ENCODE measurements around the gene LCNL1. TPM values are rescaled to one million over a fixed set of nuclear protein-coding genes. Genes with fewer than 3 reads are reported as not detected.
A peak's percentile ranks its signal among the peaks of the same experiment; 100 is the strongest.

Gene LCNL1
- total and polyA plus RNA-seq, 2 experiments from 2014 or later = 0.36 TPM; not detected in 1

GRCh38 chr9:136996361-136997292, 13.8 kb downstream of the LCNL1 start, which contains the start of gene CLIC3:
Gene CLIC3 (minus strand): TSS chr9:136996568. CDS start chr9:136996543, 25 bp downstream.
- DNase-seq (ENCODE audit: low read depth in 1 of 2, low spot score in 1 of 2) = no peak
- Histone ChIP-seq H3K4me1 (ENCODE audit: low read depth) (peaks cover 5% of the 10 kb centered on the region), H3K27me3 (peaks cover 41% of the 10 kb centered on the region), H3K4me3 (no peak within 1 kb of the TSS), H3K9me3 (ENCODE audit: low read depth) (no peaks in the 10 kb centered on the region), H3K36me3 (no peaks in the 10 kb centered on the region), H3K27ac (no peak within 1 kb of the TSS)
- TF ChIP-seq CTCF (IDR thresholded peaks at IDR 0.05; ENCODE audit: low read depth, low read length) = no peak

GRCh38 chr9:136997371-136997770, 14.6 kb downstream of the LCNL1 start:
- H3K27me3 ChIP-seq = peaks cover 41% of the 10 kb centered on the region
- no peaks in the 10 kb centered on the region for H3K9me3 ChIP-seq (ENCODE audit: low read depth)
- H3K4me3 ChIP-seq = no peak overlapping the region
- H3K36me3 ChIP-seq = no peaks in the 10 kb centered on the region
- no peak for TF ChIP-seq CTCF (IDR thresholded peaks at IDR 0.05; ENCODE audit: low read depth, low read length)
- peaks cover 5% of the 10 kb centered on the region for H3K4me1 ChIP-seq (ENCODE audit: low read depth)
- DNase-seq (ENCODE audit: low read depth in 1 of 2, low spot score in 1 of 2) = no peak
- no peak overlapping the region for H3K27ac ChIP-seq

GRCh38 chr9:136997830-136998234, 15.0 kb downstream of the LCNL1 start:
- Histone ChIP-seq H3K4me3 (no peak overlapping the region), H3K27ac (no peak overlapping the region), H3K4me1 (ENCODE audit: low read depth) (peaks cover 3% of the 10 kb centered on the region), H3K27me3 (peaks cover 41% of the 10 kb centered on the region), H3K36me3 (no peaks in the 10 kb centered on the region), H3K9me3 (ENCODE audit: low read depth) (no peaks in the 10 kb centered on the region)
- no peak for TF ChIP-seq CTCF (IDR thresholded peaks at IDR 0.05; ENCODE audit: low read depth, low read length)
- DNase-seq (ENCODE audit: low read depth in 1 of 2, low spot score in 1 of 2) = no peak

GRCh38 chr9:137000177-137000930, 17.6 kb downstream of the LCNL1 start:
- Histone ChIP-seq H3K27ac (no peak overlapping the region), H3K36me3 (no peaks in the 10 kb centered on the region), H3K4me1 (ENCODE audit: low read depth) (no peaks in the 10 kb centered on the region), H3K27me3 (peaks cover 20% of the 10 kb centered on the region), H3K4me3 (no peak overlapping the region), H3K9me3 (ENCODE audit: low read depth) (no peaks in the 10 kb centered on the region)
- peak in 1 of 2 donors; percentile 74 for DNase-seq (ENCODE audit: low read depth in 1 of 2, low spot score in 1 of 2)
- TF ChIP-seq CTCF (IDR thresholded peaks at IDR 0.05; ENCODE audit: low read depth, low read length) = no peak

- no peak overlapping the region for H3K4me3 ChIP-seq
- peaks cover 5% of the 10 kb centered on the region for H3K27me3 ChIP-seq
- H3K4me1 ChIP-seq (ENCODE audit: low read depth) = no peaks in the 10 kb centered on the region
- no peak for TF ChIP-seq CTCF (IDR thresholded peaks at IDR 0.05; ENCODE audit: low read depth, low read length)
- H3K9me3 ChIP-seq (ENCODE audit: low read depth) = no peaks in the 10 kb centered on the region
- H3K27ac ChIP-seq = no peak overlapping the region
- no peaks in the 10 kb centered on the region for H3K36me3 ChIP-seq
- no peak for DNase-seq (ENCODE audit: low read depth in 1 of 2, low spot score in 1 of 2)
Observed at GRCh38 chr9:137001857-137002645, 19.3 kb downstream of the LCNL1 start.

Measured in cardiac muscle cell (in vitro differentiated cells and primary cell).